Activated naive CD4-positive, alpha-beta T cell treated with anti-CD3 and anti-CD28 coated beads, Interleukin-2, amount 50 U/mL, for 72 hours (primary cell): ENCODE results near the gene VAV1. TPM values are rescaled to one million over a fixed set of nuclear protein-coding genes. Genes with fewer than 3 reads are reported as not detected.

Experiments
- ATAC-seq, 2 donors: fragments of 150-1000 bp; cut with Tn5 transposase; 2 replicates each; pipeline ENCODE4 v1.10.0; 2021; ENCODE audit warnings: mild to moderate bottlenecking in 2 of 2, moderate library complexity in 2 of 2
- DNase-seq, 2 donors: peaks; one replicate each; pipeline ENCODE4 v3.0.0; 2021 to 2022; ENCODE audit warnings: low spot score in 2 of 2
- H3K27ac Mint-ChIP-seq, 2 donors: one replicate each; pipeline ENCODE4 v1.8.0; 2022; ENCODE audit warnings: mild to moderate bottlenecking in 2 of 2, mixed read lengths in 2 of 2
- H3K36me3 Mint-ChIP-seq, 2 donors: one replicate each; pipeline ENCODE4 v1.8.0; 2022; ENCODE audit warnings: mixed read lengths in 2 of 2
- H3K9me3 Mint-ChIP-seq, 2 donors: one replicate each; pipeline ENCODE4 v1.8.0; 2022; ENCODE audit warnings: mixed read lengths in 2 of 2
- total RNA-seq, 2 donors: library from RNA; stranded (reverse); gene quantifications; one replicate each; pipeline ENCODE4 v1.2.3, GENCODE V29; 2022

Gene VAV1
- total RNA-seq, 2 donors from 2014 or later, result 81.5 to 121 TPM

- ATAC-seq, result no peak
- no peaks in the 10 kb centered on the region for H3K9me3 Mint-ChIP-seq
- no peak for DNase-seq
- H3K27ac Mint-ChIP-seq, result peak overlapping the region; percentile 92 to 97
- H3K36me3 Mint-ChIP-seq, result peaks cover 0 to 5% of the 10 kb centered on the region in 2 donors
Observed at GRCh38 chr19:6735181-6735911, 37.2 kb upstream of the VAV1 start.

- H3K36me3 Mint-ChIP-seq, result peaks cover 0 to 10% of the 10 kb centered on the region in 2 donors
- DNase-seq, result peak; percentile 70 to 84
- H3K9me3 Mint-ChIP-seq, result no peaks in the 10 kb centered on the region
- peak overlapping the region; percentile 92 to 97 for H3K27ac Mint-ChIP-seq
- peak; percentile 17 to 28 for ATAC-seq
Observed at GRCh38 chr19:6736169-6736916, 36.2 kb upstream of the VAV1 start.

GRCh38 chr19:6736917-6737283 is 35.6 kb upstream of the VAV1 start:
- no peaks in the 10 kb centered on the region for H3K9me3 Mint-ChIP-seq

GRCh38 chr19:6737284-6737872 is 35.1 kb upstream of the VAV1 start, which contains the start of gene GPR108:
TSS of gene GPR108 (minus strand) at chr19:6737580. CDS start at chr19:6737576, 4 bp downstream.
- H3K36me3 Mint-ChIP-seq, result peaks cover 3 to 10% of the 10 kb centered on the region in 2 donors
- no peaks in the 10 kb centered on the region for H3K9me3 Mint-ChIP-seq
- peak; percentile 99 to 100 for DNase-seq
- ATAC-seq, result peak; percentile 81 to 83
- peak within 1 kb of the TSS; percentile 92 to 97 for H3K27ac Mint-ChIP-seq

More at GRCh38 chr19:6736917-6737283, 35.6 kb upstream of the VAV1 start:
- DNase-seq, result no peak
- ATAC-seq, result no peak
- H3K36me3 Mint-ChIP-seq, result peaks cover 0 to 10% of the 10 kb centered on the region in 2 donors
- peak overlapping the region; percentile 92 to 97 for H3K27ac Mint-ChIP-seq

- Mint-ChIP-seq H3K27ac (peak overlapping the region; percentile 92 to 97), H3K36me3 (peaks cover 10 to 16% of the 10 kb centered on the region in 2 donors), H3K9me3 (no peaks in the 10 kb centered on the region)
- ATAC-seq (peak; percentile 7 to 25), DNase-seq (peak; percentile 74 to 78)
Observed at GRCh38 chr19:6737873-6738786, 34.4 kb upstream of the VAV1 start.

GRCh38 chr19:6738787-6739389 is 33.6 kb upstream of the VAV1 start:
- Mint-ChIP-seq H3K36me3 (peaks cover 12 to 16% of the 10 kb centered on the region in 2 donors), H3K27ac (peak overlapping the region; percentile 92 to 97), H3K9me3 (no peaks in the 10 kb centered on the region)
- DNase-seq, result peak; percentile 46 to 69
- ATAC-seq, result no peak

- peak; percentile 79 to 87 for DNase-seq
- Mint-ChIP-seq H3K9me3 (no peaks in the 10 kb centered on the region), H3K27ac (peak within 1 kb of the TSS; percentile 92 to 97), H3K36me3 (peaks cover 17 to 20% of the 10 kb centered on the region in 2 donors)
- ATAC-seq, result peak; percentile 0 to 5
Observed at GRCh38 chr19:6739390-6739882, 33.1 kb upstream of the VAV1 start, which contains the start of gene TRIP10. TSS of gene TRIP10 (plus strand) at chr19:6739680. CDS start at chr19:6739762, 82 bp downstream.

GRCh38 chr19:6739883-6740588 is 32.5 kb upstream of the VAV1 start:
- no peaks in the 10 kb centered on the region for H3K9me3 Mint-ChIP-seq
- DNase-seq (peak; percentile 24 to 84), ATAC-seq (peak in 1 of 2 donors; percentile 29)
- peaks cover 19 to 21% of the 10 kb centered on the region in 2 donors for H3K36me3 Mint-ChIP-seq
- H3K27ac Mint-ChIP-seq, result peak overlapping the region in 1 of 2 donors; percentile 75

GRCh38 chr19:6740589-6741343 is 31.7 kb upstream of the VAV1 start:
- H3K27ac Mint-ChIP-seq, result peak overlapping the region; percentile 75 to 88
- peak in 1 of 2 donors; percentile 83 for DNase-seq
- peaks cover 19 to 26% of the 10 kb centered on the region in 2 donors for H3K36me3 Mint-ChIP-seq
- no peaks in the 10 kb centered on the region for H3K9me3 Mint-ChIP-seq
- peak in 1 of 2 donors; percentile 10 for ATAC-seq

GRCh38 chr19:6743066-6743465 is 29.4 kb upstream of the VAV1 start:
- no peak for ATAC-seq
- DNase-seq, result no peak
- Mint-ChIP-seq H3K9me3 (no peaks in the 10 kb centered on the region), H3K36me3 (peaks cover 21% of the 10 kb centered on the region in 2 donors), H3K27ac (no peak overlapping the region)

GRCh38 chr19:6743714-6744380 is 28.7 kb upstream of the VAV1 start:
- ATAC-seq, result no peak
- peak overlapping the region; percentile 9 to 77 for H3K27ac Mint-ChIP-seq
- H3K36me3 Mint-ChIP-seq, result peaks cover 21 to 24% of the 10 kb centered on the region in 2 donors
- no peaks in the 10 kb centered on the region for H3K9me3 Mint-ChIP-seq
- DNase-seq, result no peak

GRCh38 chr19:6744381-6745301 is 27.9 kb upstream of the VAV1 start:
- Mint-ChIP-seq H3K36me3 (peaks cover 26 to 29% of the 10 kb centered on the region in 2 donors), H3K27ac (peak overlapping the region in 1 of 2 donors; percentile 9), H3K9me3 (no peaks in the 10 kb centered on the region)
- ATAC-seq (no peak), DNase-seq (no peak)

GRCh38 chr19:6745965-6746364 is 26.5 kb upstream of the VAV1 start:
- Mint-ChIP-seq H3K27ac (no peak overlapping the region), H3K36me3 (peaks cover 25 to 33% of the 10 kb centered on the region in 2 donors), H3K9me3 (no peaks in the 10 kb centered on the region)
- DNase-seq (no peak), ATAC-seq (no peak)
